ENCODE measurements around the gene RACGAP1. TPM values are rescaled to one million over a fixed set of nuclear protein-coding genes. Genes with fewer than 3 reads are reported as not detected.
A peak's percentile ranks its signal among the peaks of the same experiment; 100 is the strongest.

The RACGAP1 gene
- total RNA-seq, 1 donor from 2014 or later, result 13.7 TPM

DNA sequence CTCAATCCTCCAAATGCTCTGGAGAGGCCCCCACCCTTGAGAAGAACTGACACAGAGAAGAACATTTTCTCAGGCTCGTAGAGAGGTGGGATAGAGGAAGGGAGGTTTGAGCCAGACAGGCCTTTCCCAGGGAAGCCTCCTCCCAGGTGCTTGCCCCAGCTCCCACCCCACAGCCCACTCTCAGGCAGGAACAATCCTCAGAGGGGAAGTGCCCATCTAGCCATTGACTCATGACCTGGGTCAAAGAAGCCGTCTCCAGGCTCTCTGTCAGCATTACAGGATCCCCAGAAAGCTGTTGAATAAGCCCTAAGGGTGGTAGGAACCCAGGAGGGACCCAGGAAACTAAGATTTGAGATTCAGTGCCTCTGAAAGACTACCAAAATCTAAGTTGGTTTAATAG lies 48.7 kb downstream of the RACGAP1 start:
- intact Hi-C loops (cut with DNase I), result no loop called here
- TF ChIP-seq, protein P1, sequence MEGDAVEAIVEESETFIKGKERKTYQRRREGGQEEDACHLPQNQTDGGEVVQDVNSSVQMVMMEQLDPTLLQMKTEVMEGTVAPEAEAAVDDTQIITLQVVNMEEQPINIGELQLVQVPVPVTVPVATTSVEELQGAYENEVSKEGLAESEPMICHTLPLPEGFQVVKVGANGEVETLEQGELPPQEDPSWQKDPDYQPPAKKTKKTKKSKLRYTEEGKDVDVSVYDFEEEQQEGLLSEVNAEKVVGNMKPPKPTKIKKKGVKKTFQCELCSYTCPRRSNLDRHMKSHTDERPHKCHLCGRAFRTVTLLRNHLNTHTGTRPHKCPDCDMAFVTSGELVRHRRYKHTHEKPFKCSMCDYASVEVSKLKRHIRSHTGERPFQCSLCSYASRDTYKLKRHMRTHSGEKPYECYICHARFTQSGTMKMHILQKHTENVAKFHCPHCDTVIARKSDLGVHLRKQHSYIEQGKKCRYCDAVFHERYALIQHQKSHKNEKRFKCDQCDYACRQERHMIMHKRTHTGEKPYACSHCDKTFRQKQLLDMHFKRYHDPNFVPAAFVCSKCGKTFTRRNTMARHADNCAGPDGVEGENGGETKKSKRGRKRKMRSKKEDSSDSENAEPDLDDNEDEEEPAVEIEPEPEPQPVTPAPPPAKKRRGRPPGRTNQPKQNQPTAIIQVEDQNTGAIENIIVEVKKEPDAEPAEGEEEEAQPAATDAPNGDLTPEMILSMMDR (IDR thresholded peaks at IDR 0.05), result no peak

GRCh38 chr12:49975318-49975761 lies 50.0 kb downstream of the RACGAP1 start:
- intact Hi-C loops (cut with DNase I), result no loop called here
- ATAC-seq (no peak), DNase-seq (no peak)
- Histone ChIP-seq H3K36me3 (no peaks in the 10 kb centered on the region), H3K4me1 (peaks cover 14% of the 10 kb centered on the region), H3K9me3 (no peaks in the 10 kb centered on the region), H3K4me3 (no peak overlapping the region), H3K27me3 (ENCODE audit: low read depth) (no peaks in the 10 kb centered on the region), H3K27ac (no peak overlapping the region)
- TF ChIP-seq, protein P1 (IDR thresholded peaks at IDR 0.05), result no peak

More for the DNA sequence above, 48.7 kb downstream of the RACGAP1 start:
- H3K36me3 ChIP-seq, result no peaks in the 10 kb centered on the region
- H3K4me1 ChIP-seq, result peaks cover 14% of the 10 kb centered on the region
- no peak overlapping the region for H3K4me3 ChIP-seq
- no peaks in the 10 kb centered on the region for H3K27me3 ChIP-seq (ENCODE audit: low read depth)
- no peaks in the 10 kb centered on the region for H3K9me3 ChIP-seq
- ATAC-seq, result no peak
- H3K27ac ChIP-seq, result no peak overlapping the region
- DNase-seq, result no peak

GRCh38 chr12:49974677-49975317 lies 50.5 kb downstream of the RACGAP1 start:
- no peak for ATAC-seq
- TF ChIP-seq, protein P1 (IDR thresholded peaks at IDR 0.05), result no peak
- no peak for DNase-seq
- Histone ChIP-seq H3K4me1 (peaks cover 14% of the 10 kb centered on the region), H3K27me3 (ENCODE audit: low read depth) (no peaks in the 10 kb centered on the region), H3K27ac (no peak overlapping the region), H3K36me3 (no peaks in the 10 kb centered on the region), H3K4me3 (no peak overlapping the region), H3K9me3 (no peaks in the 10 kb centered on the region)
- intact Hi-C loops (cut with DNase I), result no loop called here

- ATAC-seq, result peak; percentile 85 to 89
- no peak overlapping the region for H3K4me3 ChIP-seq
- H3K9me3 ChIP-seq, result no peaks in the 10 kb centered on the region
- H3K4me1 ChIP-seq, result peaks cover 14% of the 10 kb centered on the region
- H3K36me3 ChIP-seq, result no peaks in the 10 kb centered on the region
- intact Hi-C loops (cut with DNase I), result no loop called here
- DNase-seq, result peak; percentile 76
- no peak overlapping the region for H3K27ac ChIP-seq
- TF ChIP-seq, protein P1 (IDR thresholded peaks at IDR 0.05), result peak; percentile 52
- H3K27me3 ChIP-seq (ENCODE audit: low read depth), result no peaks in the 10 kb centered on the region
These were observed 51.0 kb downstream of the RACGAP1 start for GRCh38 chr12:49974231-49974675.

DNA sequence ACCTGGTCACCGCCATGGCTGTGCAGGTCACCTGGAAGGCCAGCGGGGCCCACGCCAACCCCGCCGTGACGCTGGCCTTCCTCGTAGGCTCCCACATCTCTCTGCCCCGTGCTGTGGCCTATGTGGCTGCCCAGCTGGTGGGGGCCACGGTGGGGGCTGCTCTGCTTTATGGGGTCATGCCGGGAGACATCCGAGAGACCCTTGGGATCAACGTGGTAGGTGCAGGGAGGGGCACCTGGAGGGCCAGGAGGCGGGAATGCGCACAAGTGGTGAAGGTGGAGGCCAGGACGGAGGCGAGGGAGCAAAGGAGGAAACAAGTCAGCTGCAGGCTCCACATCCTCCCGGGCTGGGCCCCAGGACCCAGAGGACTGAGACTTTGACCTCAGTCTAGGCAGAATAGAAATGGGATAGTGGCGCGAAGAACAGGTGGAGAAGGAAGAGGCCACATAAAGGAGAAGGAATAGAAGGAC lies 51.9 kb downstream of the RACGAP1 start:
- Histone ChIP-seq H3K27me3 (ENCODE audit: low read depth) (peaks cover 5% of the 10 kb centered on the region), H3K27ac (no peak overlapping the region), H3K36me3 (no peaks in the 10 kb centered on the region), H3K4me1 (peaks cover 14% of the 10 kb centered on the region), H3K9me3 (no peaks in the 10 kb centered on the region), H3K4me3 (no peak overlapping the region)
- TF ChIP-seq, protein P1 (IDR thresholded peaks at IDR 0.05), result no peak
- ATAC-seq (no peak), DNase-seq (no peak)
- intact Hi-C loops (cut with DNase I), result no loop called here
